GM12875 (cell line): ENCODE data around the gene WDTC1.

ENCODE experiments used
- H3K4me3 ChIP-seq: one replicate; pipeline ENCODE4 v1.5.1; 2011; ENCODE audit warnings: low read depth, low read length, control low read depth
- CTCF ChIP-seq: IDR thresholded peaks from 2 replicates; pipeline ENCODE4 v1.5.1; 2011; ENCODE audit warnings: low read depth, mild to moderate bottlenecking, control low read depth, inconsistent platforms, low read length, moderate library complexity, borderline replicate concordance; ENCODE audit not compliant: insufficient read depth

WDTC1 gene

GRCh38 chr1:27342778-27343638, 108.6 kb downstream of the WDTC1 start:
- TF ChIP-seq CTCF = no peak
- peak overlapping the region; percentile 50 for H3K4me3 ChIP-seq

- peak overlapping the region; percentile 50 for H3K4me3 ChIP-seq
- no peak for TF ChIP-seq CTCF
Measured at GRCh38 chr1:27343639-27344025, 109.2 kb downstream of the WDTC1 start.

- no peak overlapping the region for H3K4me3 ChIP-seq
- TF ChIP-seq CTCF = no peak
Measured at GRCh38 chr1:27345272-27345671, 110.8 kb downstream of the WDTC1 start.

GRCh38 chr1:27346357-27346756, 111.9 kb downstream of the WDTC1 start:
- no peak for TF ChIP-seq CTCF
- no peak overlapping the region for H3K4me3 ChIP-seq

- H3K4me3 ChIP-seq = no peak overlapping the region
- TF ChIP-seq CTCF = no peak
Measured at GRCh38 chr1:27346991-27347624, 112.7 kb downstream of the WDTC1 start.

GRCh38 chr1:27348861-27349783, 114.7 kb downstream of the WDTC1 start:
- H3K4me3 ChIP-seq = peak overlapping the region; percentile 3

More at GRCh38 chr1:27348861-27349783, 114.7 kb downstream of the WDTC1 start:
- no peak for TF ChIP-seq CTCF
